ENCODE measurements around the gene CFAP100.
A peak's percentile ranks its signal among the peaks of the same experiment; 100 is the strongest.

CFAP100 gene

DNA sequence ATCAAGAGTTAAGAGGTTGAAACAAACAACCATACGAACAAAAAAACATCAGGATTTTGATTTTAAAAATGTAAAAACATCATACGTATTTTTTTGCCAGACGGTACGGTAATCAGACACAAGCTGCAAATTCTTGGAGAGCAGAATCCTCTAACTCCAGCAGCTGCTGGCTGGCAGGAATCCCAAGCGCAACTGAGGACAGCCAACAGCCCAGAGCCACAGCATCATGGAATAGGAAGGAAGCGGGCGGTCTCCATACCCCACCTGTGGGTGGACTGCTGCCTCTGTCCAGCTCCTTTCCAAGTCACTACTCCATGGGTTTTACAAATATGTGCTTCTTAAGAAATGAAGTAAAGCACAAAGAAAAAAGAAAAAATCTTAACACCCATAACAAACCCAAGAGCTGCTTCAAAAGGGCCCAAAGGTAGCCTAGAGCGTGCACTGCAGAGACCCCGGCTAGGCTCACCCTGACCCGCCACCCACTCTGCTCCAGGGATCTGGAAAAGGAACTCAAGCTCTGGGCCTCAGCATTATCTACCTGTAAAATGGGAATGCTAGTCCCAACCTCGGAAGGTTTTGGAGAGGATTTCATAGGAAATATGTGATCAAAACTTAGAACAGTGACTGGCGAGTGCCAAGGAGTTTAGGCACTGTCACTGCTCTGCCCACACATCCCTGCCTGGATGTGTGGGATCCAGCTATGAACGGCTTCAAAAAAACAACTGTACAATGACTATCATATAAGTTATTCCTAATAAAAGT, 47.6 kb downstream of the CFAP100 start:
- peak; percentile 8 for DNase-seq (ENCODE audit: low read depth)
- no peak overlapping the region for H3K4me3 ChIP-seq (replicated peaks; ENCODE audit: low read depth, low read length)
- TF ChIP-seq, protein P1, sequence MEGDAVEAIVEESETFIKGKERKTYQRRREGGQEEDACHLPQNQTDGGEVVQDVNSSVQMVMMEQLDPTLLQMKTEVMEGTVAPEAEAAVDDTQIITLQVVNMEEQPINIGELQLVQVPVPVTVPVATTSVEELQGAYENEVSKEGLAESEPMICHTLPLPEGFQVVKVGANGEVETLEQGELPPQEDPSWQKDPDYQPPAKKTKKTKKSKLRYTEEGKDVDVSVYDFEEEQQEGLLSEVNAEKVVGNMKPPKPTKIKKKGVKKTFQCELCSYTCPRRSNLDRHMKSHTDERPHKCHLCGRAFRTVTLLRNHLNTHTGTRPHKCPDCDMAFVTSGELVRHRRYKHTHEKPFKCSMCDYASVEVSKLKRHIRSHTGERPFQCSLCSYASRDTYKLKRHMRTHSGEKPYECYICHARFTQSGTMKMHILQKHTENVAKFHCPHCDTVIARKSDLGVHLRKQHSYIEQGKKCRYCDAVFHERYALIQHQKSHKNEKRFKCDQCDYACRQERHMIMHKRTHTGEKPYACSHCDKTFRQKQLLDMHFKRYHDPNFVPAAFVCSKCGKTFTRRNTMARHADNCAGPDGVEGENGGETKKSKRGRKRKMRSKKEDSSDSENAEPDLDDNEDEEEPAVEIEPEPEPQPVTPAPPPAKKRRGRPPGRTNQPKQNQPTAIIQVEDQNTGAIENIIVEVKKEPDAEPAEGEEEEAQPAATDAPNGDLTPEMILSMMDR (IDR thresholded peaks at IDR 0.05; ENCODE audit: low read length, missing control alignments): no peak

DNA sequence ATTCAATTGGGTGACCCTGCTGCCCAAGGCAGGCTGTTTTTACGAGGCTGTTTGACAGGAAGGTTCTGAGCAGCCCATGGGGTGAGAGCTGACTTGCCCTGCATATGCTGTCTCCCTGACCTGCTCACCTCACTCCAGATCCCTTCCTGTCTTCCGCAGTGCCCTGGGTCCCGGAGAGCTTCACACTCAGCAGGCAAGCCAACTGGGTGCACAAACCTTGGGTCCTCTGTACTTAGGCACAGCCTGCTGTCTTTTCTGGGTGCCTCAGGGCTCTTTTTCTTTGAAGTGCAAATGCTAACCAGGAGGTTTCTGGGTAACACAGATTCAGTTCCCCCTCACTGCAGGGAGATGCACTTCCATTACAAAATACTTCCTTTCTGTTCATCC, 48.1 kb downstream of the CFAP100 start:
- TF ChIP-seq, protein P1 (IDR thresholded peaks at IDR 0.05; ENCODE audit: low read length, missing control alignments): no peak
- H3K4me3 ChIP-seq (replicated peaks; ENCODE audit: low read depth, low read length): no peak overlapping the region
- no peak for DNase-seq (ENCODE audit: low read depth)

DNA sequence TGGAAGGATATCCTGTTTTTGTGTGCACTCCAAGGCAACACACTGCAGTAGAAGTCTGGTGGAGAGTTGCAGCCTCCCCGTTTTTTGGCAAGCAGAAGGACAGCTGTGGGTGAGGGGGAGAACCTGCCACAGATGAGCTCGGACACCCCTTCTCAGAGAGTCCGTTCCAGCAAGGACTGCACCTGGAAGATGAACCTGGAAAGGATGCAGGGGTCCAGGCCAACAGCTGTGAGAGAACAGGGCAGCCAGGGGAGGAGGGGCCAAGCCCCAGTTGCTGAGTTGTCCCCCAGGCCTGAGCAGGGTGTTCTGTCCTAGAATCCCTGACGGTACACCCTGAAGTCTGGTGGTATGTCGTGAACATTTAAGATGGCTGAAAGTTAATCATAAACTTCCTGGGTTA, 50.8 kb downstream of the CFAP100 start:
- DNase-seq (ENCODE audit: low read depth): no peak
- TF ChIP-seq, protein P1 (IDR thresholded peaks at IDR 0.05; ENCODE audit: low read length, missing control alignments): no peak
- no peak overlapping the region for H3K4me3 ChIP-seq (replicated peaks; ENCODE audit: low read depth, low read length)

DNA sequence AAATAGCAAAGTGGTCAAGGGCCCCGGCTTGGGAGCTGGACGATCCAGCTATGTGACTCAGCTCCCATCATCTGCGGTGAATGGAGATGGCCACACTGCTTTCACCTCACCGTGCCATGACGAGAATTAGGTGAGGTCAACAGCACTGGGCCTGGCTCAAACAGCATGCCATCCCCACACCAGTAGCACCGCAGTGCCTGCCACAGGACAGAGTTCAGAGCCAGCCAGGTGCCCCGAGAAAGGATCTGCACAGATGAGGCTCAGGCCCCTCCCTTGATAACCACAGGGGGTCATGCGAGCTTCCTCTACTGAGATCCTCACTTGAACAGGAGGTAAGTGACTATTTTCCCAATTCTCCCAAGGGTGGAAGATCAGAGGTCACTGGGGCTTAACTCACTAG, 51.6 kb downstream of the CFAP100 start:
- no peak overlapping the region for H3K4me3 ChIP-seq (replicated peaks; ENCODE audit: low read depth, low read length)
- TF ChIP-seq, protein P1 (IDR thresholded peaks at IDR 0.05; ENCODE audit: low read length, missing control alignments): no peak
- no peak for DNase-seq (ENCODE audit: low read depth)

DNA sequence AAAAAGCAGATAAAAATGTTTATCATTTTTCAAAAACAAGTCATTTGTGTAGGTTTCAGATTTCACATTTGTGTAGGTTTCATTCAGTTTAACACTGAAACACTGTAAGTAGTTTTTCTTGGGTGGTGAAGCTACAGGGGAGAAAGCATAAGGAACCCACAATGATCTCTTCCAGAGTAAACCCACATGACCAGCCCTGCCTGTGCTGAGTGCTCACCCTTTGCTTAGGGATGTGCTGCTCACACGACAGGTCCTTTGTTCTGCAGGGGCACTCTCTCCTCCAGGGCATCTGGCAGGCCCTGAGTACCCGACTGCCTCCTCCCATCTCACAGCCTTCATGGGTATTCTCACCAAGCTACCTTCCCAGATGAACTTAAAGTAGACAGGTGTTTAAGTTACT, 52.1 kb downstream of the CFAP100 start:
- no peak overlapping the region for H3K4me3 ChIP-seq (replicated peaks; ENCODE audit: low read depth, low read length)
- TF ChIP-seq, protein P1 (IDR thresholded peaks at IDR 0.05; ENCODE audit: low read length, missing control alignments): no peak
- no peak for DNase-seq (ENCODE audit: low read depth)

DNA sequence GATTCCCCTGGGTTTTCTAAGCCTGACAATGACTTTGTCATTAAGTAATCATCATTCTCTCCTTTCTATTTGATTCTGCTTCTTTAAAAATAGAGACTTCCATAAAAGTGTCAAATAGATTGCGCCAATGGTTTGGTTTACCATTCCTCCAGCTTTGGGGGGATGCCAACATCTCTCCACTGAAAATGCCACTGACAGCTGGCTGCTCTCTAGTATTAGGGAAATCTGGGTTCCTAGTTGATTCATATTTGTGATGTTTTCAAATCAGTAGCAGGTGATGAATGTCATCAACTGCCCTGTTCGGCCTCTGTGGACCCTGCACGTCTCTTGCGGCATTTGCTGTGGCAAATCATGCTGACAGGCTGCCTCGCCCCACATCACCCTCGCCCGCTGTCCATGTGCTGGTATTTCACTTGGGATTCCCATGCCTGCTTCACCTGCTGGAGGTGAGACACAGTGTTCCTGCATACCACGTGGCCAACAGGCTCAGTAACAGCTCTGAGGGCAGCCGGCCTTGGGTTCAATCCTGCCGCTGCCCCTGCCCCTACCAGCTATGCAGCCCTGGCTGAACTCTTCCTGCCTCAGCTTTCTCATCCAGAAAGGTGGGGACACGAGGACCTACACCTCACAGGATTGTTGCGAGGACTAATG, 52.9 kb downstream of the CFAP100 start:
- H3K4me3 ChIP-seq (replicated peaks; ENCODE audit: low read depth, low read length): no peak overlapping the region
- DNase-seq (ENCODE audit: low read depth): no peak
- TF ChIP-seq, protein P1 (IDR thresholded peaks at IDR 0.05; ENCODE audit: low read length, missing control alignments): no peak

All from fibroblast of pulmonary artery (primary cell).